Dendritic cell treated with granulocyte-macrophage colony-stimulating factor and Interleukin-4, amounts not matched to agents 40 ng/mL and 50 ng/mL, for 4 days (primary cell): ENCODE data around the gene CRTC3.
A peak's percentile ranks its signal among the peaks of the same experiment; 100 is the strongest.

Experiments
- H3K27ac Mint-ChIP-seq: one replicate; pipeline ENCODE4 v1.8.0; 2022; ENCODE audit warnings: mild to moderate bottlenecking, mixed read lengths
- H3K27me3 Mint-ChIP-seq: one replicate; pipeline ENCODE4 v1.8.0; 2022; ENCODE audit warnings: mild to moderate bottlenecking, mixed read lengths
- H3K36me3 Mint-ChIP-seq: one replicate; pipeline ENCODE4 v1.8.0; 2022; ENCODE audit warnings: low read depth, mixed read lengths
- H3K4me1 Mint-ChIP-seq: one replicate; pipeline ENCODE4 v1.8.0; 2022; ENCODE audit warnings: low read depth, mixed read lengths
- H3K4me3 Mint-ChIP-seq: one replicate; pipeline ENCODE4 v1.8.0; 2022; ENCODE audit warnings: mild to moderate bottlenecking, moderate library complexity, mixed read lengths
- H3K9me3 Mint-ChIP-seq: one replicate; pipeline ENCODE4 v1.8.0; 2022; ENCODE audit warnings: mixed read lengths
- intact Hi-C: fragments of 100-400 bp; cut with micrococcal nuclease; formaldehyde crosslinking; loops from one replicate; pipeline ENCODE4 v1.15.0; 2022

Gene CRTC3

GRCh38 chr15:90559119-90559518 is 29.4 kb downstream of the CRTC3 start:
- H3K36me3 Mint-ChIP-seq: peaks cover 12% of the 10 kb centered on the region
- H3K27ac Mint-ChIP-seq: no peak overlapping the region

DNA sequence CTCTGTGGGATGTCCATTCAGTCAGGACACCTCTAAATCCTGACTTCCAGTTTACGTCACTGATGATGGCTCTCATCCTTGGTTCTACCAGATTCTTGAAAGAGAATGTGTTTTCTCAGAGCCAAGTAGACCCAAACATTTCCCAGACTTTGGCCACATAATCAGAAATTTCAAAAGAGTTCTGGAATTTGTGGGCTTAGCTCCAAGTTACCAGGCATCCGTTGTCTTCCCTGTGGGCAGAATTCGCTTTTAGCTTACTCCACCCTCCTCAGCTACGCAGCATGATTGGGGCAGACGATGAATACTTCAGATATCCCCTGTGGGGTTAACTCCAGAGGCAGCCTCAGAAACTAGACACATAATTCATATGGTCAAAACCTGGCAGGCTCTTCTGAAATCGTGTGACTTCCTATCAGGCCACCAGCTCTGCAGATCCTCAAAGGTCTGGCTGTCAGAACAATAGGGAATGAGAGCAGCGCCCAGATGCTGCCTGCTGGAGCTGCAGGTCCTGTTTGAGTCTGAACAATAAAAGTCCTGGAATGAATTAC is 30.6 kb downstream of the CRTC3 start:
- intact Hi-C loops: loop anchor here (5.0 kb wide), 1 partner anchor 37 kb away; no protein-coding TSS in a partner anchor
- peaks cover 73% of the 10 kb centered on the region for H3K4me1 Mint-ChIP-seq
- no peak overlapping the region for H3K4me3 Mint-ChIP-seq
- peaks cover 12% of the 10 kb centered on the region for H3K36me3 Mint-ChIP-seq
- H3K27me3 Mint-ChIP-seq: no peaks in the 10 kb centered on the region
- H3K9me3 Mint-ChIP-seq: no peaks in the 10 kb centered on the region
- no peak overlapping the region for H3K27ac Mint-ChIP-seq

More at GRCh38 chr15:90559119-90559518, 29.4 kb downstream of the CRTC3 start:
- no peak overlapping the region for H3K4me3 Mint-ChIP-seq
- H3K27me3 Mint-ChIP-seq: no peaks in the 10 kb centered on the region
- intact Hi-C loops: no loop called here
- H3K9me3 Mint-ChIP-seq: no peaks in the 10 kb centered on the region
- peaks cover 68% of the 10 kb centered on the region for H3K4me1 Mint-ChIP-seq

GRCh38 chr15:90561344-90562244 is 31.9 kb downstream of the CRTC3 start:
- Mint-ChIP-seq H3K4me1 (peaks cover 86% of the 10 kb centered on the region), H3K4me3 (no peak overlapping the region), H3K27ac (peak overlapping the region; percentile 73), H3K36me3 (peaks cover 12% of the 10 kb centered on the region), H3K9me3 (no peaks in the 10 kb centered on the region), H3K27me3 (no peaks in the 10 kb centered on the region)
- intact Hi-C loops: loop anchor here (5.0 kb wide), 1 partner anchor 36 kb away; no protein-coding TSS in a partner anchor

DNA sequence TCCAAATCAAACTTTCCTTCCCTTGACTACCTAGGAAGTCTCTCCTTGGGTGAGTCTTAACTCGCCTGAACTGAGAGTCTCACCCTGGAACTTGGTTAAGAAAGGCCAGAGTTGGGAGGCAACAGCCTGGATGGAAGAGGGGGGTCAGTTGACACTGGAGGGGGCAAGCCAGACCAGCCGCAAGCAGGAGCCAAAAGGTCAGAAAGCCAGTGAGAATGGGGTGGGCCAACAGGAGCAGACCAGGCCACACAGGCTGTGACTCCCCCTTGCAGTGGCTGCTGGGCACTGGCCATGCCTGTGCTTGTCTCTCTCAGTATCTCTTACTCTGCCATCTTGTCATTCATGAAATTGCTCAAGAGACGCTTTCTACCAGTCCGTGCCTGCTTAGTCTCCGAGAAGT is 32.9 kb downstream of the CRTC3 start:
- intact Hi-C loops: loop anchor here (5.0 kb wide), 1 partner anchor 35 kb away; no protein-coding TSS in a partner anchor
- Mint-ChIP-seq H3K4me3 (peak overlapping the region; percentile 26), H3K9me3 (no peaks in the 10 kb centered on the region), H3K27me3 (no peaks in the 10 kb centered on the region), H3K27ac (peak overlapping the region; percentile 73), H3K4me1 (peaks cover 81% of the 10 kb centered on the region), H3K36me3 (peaks cover 12% of the 10 kb centered on the region)

DNA sequence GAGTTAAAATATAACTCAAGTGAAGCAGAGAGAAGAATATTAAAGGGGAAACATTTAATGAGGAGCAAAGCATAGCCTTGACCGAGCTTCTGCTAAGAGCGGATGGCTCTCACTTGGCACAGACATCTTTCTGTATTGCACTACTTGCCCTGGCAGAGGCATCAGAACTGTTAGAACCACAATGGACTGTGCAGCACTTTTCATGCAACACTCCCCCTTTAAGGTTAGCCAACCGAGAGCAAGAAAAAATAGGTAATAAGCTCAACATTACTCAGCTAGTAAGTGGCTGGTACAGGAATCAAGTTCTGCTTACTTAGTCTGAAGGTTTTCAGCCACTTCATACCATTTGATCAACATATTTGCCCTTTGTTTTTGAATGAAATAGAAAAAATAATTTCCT is 33.7 kb downstream of the CRTC3 start:
- H3K9me3 Mint-ChIP-seq: no peaks in the 10 kb centered on the region
- H3K27ac Mint-ChIP-seq: peak overlapping the region; percentile 94
- intact Hi-C loops: loop anchor here (5.0 kb wide), 1 partner anchor 34 kb away; no protein-coding TSS in a partner anchor
- H3K4me1 Mint-ChIP-seq: peaks cover 81% of the 10 kb centered on the region
- peaks cover 12% of the 10 kb centered on the region for H3K36me3 Mint-ChIP-seq
- no peaks in the 10 kb centered on the region for H3K27me3 Mint-ChIP-seq
- peak overlapping the region; percentile 37 for H3K4me3 Mint-ChIP-seq

DNA sequence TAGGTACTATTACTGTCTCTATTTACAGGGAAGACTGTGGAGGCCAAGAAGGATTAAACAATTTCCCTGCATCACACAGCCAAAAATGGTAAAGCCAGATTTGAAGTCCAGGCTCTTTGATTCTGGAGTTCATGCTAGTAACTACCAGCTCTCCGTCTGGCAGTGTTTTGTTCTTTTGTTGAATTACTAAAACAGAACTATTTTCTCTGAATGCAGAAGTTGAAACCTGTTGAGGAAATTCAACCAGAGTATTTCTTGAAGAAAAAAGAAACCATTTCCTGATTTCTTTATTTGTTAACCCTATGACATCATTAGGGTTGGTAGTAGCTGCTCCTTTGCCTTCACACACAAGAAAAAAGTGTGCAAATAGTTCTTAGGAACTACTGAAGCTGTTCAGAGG is 34.3 kb downstream of the CRTC3 start:
- H3K36me3 Mint-ChIP-seq: peaks cover 12% of the 10 kb centered on the region
- H3K27me3 Mint-ChIP-seq: no peaks in the 10 kb centered on the region
- H3K4me1 Mint-ChIP-seq: peaks cover 82% of the 10 kb centered on the region
- H3K4me3 Mint-ChIP-seq: peak overlapping the region; percentile 6
- peak overlapping the region; percentile 94 for H3K27ac Mint-ChIP-seq
- no peaks in the 10 kb centered on the region for H3K9me3 Mint-ChIP-seq
- intact Hi-C loops: loop anchor here (5.0 kb wide), 1 partner anchor 33 kb away; no protein-coding TSS in a partner anchor

DNA sequence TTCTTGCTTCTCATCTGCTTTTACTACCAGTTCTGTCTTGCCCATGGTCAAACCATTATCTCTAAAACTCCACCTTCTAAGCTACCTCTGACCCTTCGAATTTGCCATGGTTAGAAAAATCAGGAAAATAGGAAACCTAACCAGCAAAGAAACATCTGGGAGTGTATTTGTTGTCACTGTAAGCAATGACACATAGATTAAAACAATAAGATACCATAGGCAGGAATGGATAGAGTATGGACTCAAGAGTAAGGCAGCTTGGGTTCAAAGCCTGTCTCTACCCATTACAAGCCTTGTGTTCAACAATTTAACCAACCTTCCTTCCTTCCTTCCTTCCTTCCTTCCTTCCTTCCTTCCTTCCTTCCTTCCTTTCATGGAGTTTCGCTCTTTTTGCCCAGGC is 34.9 kb downstream of the CRTC3 start:
- no peak overlapping the region for H3K4me3 Mint-ChIP-seq
- no peaks in the 10 kb centered on the region for H3K27me3 Mint-ChIP-seq
- intact Hi-C loops: loop anchor here (5.0 kb wide), 1 partner anchor 33 kb away; no protein-coding TSS in a partner anchor
- H3K27ac Mint-ChIP-seq: peak overlapping the region; percentile 94
- H3K36me3 Mint-ChIP-seq: peaks cover 7% of the 10 kb centered on the region
- H3K9me3 Mint-ChIP-seq: no peaks in the 10 kb centered on the region
- peaks cover 80% of the 10 kb centered on the region for H3K4me1 Mint-ChIP-seq

GRCh38 chr15:90565866-90566265 is 36.1 kb downstream of the CRTC3 start:
- H3K27me3 Mint-ChIP-seq: no peaks in the 10 kb centered on the region
- peaks cover 78% of the 10 kb centered on the region for H3K4me1 Mint-ChIP-seq
- H3K27ac Mint-ChIP-seq: peak overlapping the region; percentile 94
- no peaks in the 10 kb centered on the region for H3K36me3 Mint-ChIP-seq
- intact Hi-C loops: no loop called here
- peak overlapping the region; percentile 54 for H3K4me3 Mint-ChIP-seq
- H3K9me3 Mint-ChIP-seq: no peaks in the 10 kb centered on the region

DNA sequence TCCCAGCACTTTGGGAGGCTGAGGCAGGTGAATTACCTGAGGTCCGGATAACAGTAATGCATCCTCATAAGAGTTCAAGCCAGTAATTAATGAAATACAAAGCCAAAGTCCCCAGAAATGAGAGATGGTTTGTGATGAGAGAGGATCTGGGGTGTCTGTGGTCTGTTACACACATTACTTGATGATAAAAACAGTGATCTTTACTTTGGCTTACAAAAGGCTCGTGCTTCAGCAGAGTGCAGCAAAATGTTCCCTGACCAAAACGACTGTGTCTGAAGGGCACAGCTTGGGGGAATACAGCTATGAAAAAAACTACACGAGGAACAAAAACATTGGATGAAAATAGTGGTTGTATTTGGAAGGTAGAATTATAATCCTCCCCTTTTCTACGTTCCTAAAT is 40.9 kb downstream of the CRTC3 start:
- Mint-ChIP-seq H3K27me3 (no peaks in the 10 kb centered on the region), H3K9me3 (no peaks in the 10 kb centered on the region), H3K27ac (peak overlapping the region; percentile 93), H3K4me3 (peak overlapping the region; percentile 20), H3K4me1 (peaks cover 65% of the 10 kb centered on the region), H3K36me3 (no peaks in the 10 kb centered on the region)
- intact Hi-C loops: loop anchor here (5.0 kb wide), 1 partner anchor 38 kb away; no protein-coding TSS in a partner anchor

DNA sequence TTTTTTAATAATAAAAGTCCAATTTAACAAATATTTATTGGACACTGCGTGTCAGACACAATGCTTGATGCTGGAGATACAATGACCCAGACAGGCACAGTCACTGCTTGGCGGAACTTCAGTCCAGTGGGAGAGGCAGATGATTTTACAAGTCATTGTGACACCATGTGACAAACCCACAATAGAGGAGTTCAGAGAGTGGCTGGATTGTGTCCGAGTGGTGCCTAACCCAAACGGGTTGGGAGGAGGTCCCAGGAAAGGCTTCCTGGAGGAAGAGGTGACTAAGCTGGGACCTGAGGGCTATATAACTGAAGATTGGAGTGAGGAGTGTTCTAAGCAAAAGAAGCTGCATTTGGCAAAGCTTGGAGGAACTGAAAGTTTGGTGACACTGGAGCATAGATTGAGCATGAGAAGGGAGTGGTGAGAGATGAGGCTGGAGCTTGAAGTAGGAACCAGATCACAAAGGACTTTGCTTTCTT is 41.4 kb downstream of the CRTC3 start:
- Mint-ChIP-seq H3K36me3 (peaks cover under 1% of the 10 kb centered on the region), H3K27me3 (no peaks in the 10 kb centered on the region), H3K9me3 (no peaks in the 10 kb centered on the region), H3K4me1 (peaks cover 61% of the 10 kb centered on the region), H3K27ac (peak overlapping the region; percentile 93), H3K4me3 (peak overlapping the region; percentile 74)
- intact Hi-C loops: loop anchor here (5.0 kb wide), 1 partner anchor 39 kb away; no protein-coding TSS in a partner anchor

DNA sequence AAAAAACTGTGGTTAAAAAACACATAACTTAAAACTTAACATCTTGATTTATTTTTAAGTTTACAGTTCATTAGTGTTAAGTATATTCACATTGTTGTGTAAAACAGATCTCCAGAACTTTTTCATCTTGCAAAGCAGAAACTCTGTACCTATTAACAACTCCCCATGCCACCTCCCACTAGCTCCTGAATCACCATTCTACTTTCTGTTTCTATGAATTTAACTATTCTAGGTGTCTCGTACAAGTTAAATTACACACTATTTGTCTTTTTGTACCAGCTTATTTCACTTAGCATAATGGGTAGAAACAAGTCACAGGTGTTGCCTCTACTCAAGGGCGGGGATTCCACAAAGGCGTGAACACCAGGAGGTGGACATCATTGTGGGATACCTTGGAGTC is 43.2 kb downstream of the CRTC3 start:
- Mint-ChIP-seq H3K36me3 (peaks cover 13% of the 10 kb centered on the region), H3K27me3 (no peaks in the 10 kb centered on the region), H3K4me3 (no peak overlapping the region), H3K9me3 (no peaks in the 10 kb centered on the region), H3K27ac (peak overlapping the region; percentile 93), H3K4me1 (peaks cover 68% of the 10 kb centered on the region)
- intact Hi-C loops: loop anchor here (5.0 kb wide), 1 partner anchor 41 kb away; no protein-coding TSS in a partner anchor

DNA sequence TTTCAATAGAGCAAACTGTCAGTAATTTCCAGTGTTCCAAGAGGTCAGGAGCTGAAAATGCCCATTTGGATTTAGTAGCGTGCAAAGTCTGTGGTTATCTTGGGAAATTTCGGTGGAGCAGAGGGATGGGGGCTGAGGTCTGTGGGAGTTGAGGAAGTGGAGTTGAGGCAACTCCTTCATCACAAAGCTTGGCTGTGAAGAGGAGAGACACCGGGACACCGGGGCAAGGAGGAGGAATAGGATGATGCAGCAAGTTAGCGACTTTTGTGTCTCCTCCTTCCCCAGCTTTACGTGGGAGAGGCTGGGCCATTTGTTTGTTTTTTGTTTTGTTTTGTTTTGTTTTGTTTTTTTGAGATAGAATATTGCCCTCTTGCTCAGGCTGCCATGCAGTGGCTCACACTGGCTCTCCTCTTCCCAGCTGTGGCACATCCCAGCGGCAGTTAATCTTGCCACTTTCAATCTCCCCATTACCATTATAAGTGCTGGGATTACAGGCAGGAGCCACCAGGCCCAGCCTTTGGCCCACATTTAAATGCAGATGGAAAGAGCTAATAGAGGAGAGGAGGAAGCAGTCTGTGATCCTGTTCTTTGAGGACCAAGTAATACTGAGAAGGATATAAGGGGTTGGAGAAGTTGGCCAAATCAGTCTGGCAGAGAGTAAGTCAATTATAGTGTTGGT is 47.1 kb downstream of the CRTC3 start:
- no peaks in the 10 kb centered on the region for H3K9me3 Mint-ChIP-seq
- peaks cover 58% of the 10 kb centered on the region for H3K4me1 Mint-ChIP-seq
- H3K36me3 Mint-ChIP-seq: peaks cover 15% of the 10 kb centered on the region
- H3K27me3 Mint-ChIP-seq: no peaks in the 10 kb centered on the region
- H3K4me3 Mint-ChIP-seq: no peak overlapping the region
- intact Hi-C loops: no loop called here
- peak overlapping the region; percentile 3 for H3K27ac Mint-ChIP-seq

DNA sequence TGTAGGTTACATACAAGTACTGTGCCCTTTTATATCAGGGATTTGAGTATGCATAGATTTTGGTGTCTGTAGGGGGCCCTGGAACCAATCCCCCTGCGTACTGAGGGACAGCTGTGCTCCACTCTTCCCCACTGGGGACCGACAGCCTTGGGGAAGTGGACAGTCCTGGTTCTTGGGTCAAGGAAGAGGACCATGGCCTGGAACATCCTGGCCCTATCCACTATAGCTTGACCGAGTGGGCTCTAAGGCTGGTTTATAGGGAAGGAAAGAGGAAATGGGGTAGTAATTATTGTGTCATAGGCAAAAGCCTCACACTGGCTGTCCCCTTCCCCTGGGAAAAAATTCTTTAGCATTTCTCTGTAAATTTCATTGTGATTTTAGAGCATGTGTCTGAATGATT is 49.5 kb downstream of the CRTC3 start:
- intact Hi-C loops: no loop called here
- H3K36me3 Mint-ChIP-seq: peaks cover 32% of the 10 kb centered on the region
- no peaks in the 10 kb centered on the region for H3K9me3 Mint-ChIP-seq
- no peak overlapping the region for H3K4me3 Mint-ChIP-seq
- no peaks in the 10 kb centered on the region for H3K27me3 Mint-ChIP-seq
- peaks cover 62% of the 10 kb centered on the region for H3K4me1 Mint-ChIP-seq
- H3K27ac Mint-ChIP-seq: peak overlapping the region; percentile 39
